ENCODE data around the gene PCNX3. TPM values are rescaled to one million over a fixed set of nuclear protein-coding genes. Genes with fewer than 3 reads are reported as not detected.

The PCNX3 gene
- polyA plus RNA-seq, 3 donors: 0.58 to 36.4 (median 1.7) TPM

DNA sequence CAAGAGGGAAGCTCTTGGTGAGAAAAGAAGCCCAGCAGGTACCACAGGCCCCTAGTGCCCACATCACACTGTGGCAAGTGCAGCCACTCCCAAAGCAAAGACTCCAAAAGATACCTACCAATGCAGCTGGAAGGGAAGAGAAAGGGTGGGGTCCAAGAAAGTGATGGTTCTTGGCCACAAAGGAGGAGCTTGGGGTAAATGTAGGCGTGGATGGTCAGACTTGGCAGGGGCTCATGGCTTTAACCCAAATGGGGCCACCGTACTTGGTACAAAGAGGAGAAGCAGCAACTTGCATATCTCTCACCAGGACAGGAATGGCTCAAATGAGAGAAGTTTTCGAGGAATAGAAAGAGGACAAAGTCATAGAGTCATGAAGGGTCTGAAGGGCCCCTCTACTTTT, 6.3 kb upstream of the PCNX3 start:
- TF ChIP-seq CTCF (IDR thresholded peaks at IDR 0.05): no peak
- Histone ChIP-seq H3K27me3 (ENCODE audit: control insufficient read depth in 2 of 2, insufficient read depth in 2 of 2, low read length in 2 of 2) (no peaks in the 10 kb centered on the region), H3K27ac (ENCODE audit: low read depth in 1 of 2, low read length in 2 of 2) (peak overlapping the region in 1 of 2 donors; percentile 96), H3K9ac (ENCODE audit: insufficient read depth, low read length, poor library complexity, severe bottlenecking) (no peak overlapping the region), H3K79me2 (ENCODE audit: insufficient read depth, low read length) (peaks cover 86% of the 10 kb centered on the region), H3K4me3 (replicated peaks in 1 of 3; ENCODE audit: low read depth in 2 of 3, low read length in 3 of 3) (peak overlapping the region in 1 of 3 experiments; percentile 96), H3K9me3 (replicated peaks in 1 of 2; ENCODE audit: control insufficient read depth in 1 of 2, insufficient read depth in 1 of 2, low read length in 2 of 2) (no peaks in the 10 kb centered on the region), H3K36me3 (replicated peaks in 1 of 2; ENCODE audit: control insufficient read depth in 1 of 2, insufficient read depth in 2 of 2, low read length in 2 of 2) (peaks cover 60 to 63% of the 10 kb centered on the region in 2 donors), H3K4me1 (ENCODE audit: control insufficient read depth in 1 of 2, insufficient read depth in 2 of 2, low read length in 2 of 2) (peaks cover 39 to 47% of the 10 kb centered on the region in 2 donors), H4K20me1 (ENCODE audit: insufficient read depth, low read length) (peaks cover 98% of the 10 kb centered on the region), H2AFZ (ENCODE audit: insufficient read depth, low read depth, low read length, poor library complexity, severe bottlenecking) (no peak overlapping the region), H3K4me2 (replicated peaks; ENCODE audit: extremely low read depth, low read length, poor library complexity, severe bottlenecking) (no peak overlapping the region)
- intact Hi-C loops (cut with micrococcal nuclease): no loop called here
- Mint-ChIP-seq H3K27me3 (ENCODE audit: low read depth in 3 of 3) (no peaks in the 10 kb centered on the region), H3K9me3 (peaks cover 0 to 2% (median 0%) of the 10 kb centered on the region in 7 donors), H3K4me3 (no peak overlapping the region), H3K36me3 (peaks cover 64 to 79% of the 10 kb centered on the region in 2 donors), H3K27ac (peak overlapping the region in 3 of 7 donors; percentile 57 to 97 (median 80)), H3K4me1 (peaks cover 40% of the 10 kb centered on the region)
- no peak for DNase-seq
- 85% methylated on average over 2 of the region's 3 CpGs for WGBS (ENCODE audit: insufficient coverage)

- Mint-ChIP-seq H3K36me3 (peaks cover 60 to 75% of the 10 kb centered on the region in 2 donors), H3K27ac (peak overlapping the region in 5 of 7 donors; percentile 88 to 99 (median 97))
Measured at GRCh38 chr11:65609665-65610064, 5.9 kb upstream of the PCNX3 start.

More at GRCh38 chr11:65609665-65610064, 5.9 kb upstream of the PCNX3 start:
- Histone ChIP-seq H3K4me3 (replicated peaks in 1 of 3; ENCODE audit: low read depth in 2 of 3, low read length in 3 of 3) (peak overlapping the region in 1 of 3 experiments; percentile 96), H3K9me3 (replicated peaks in 1 of 2; ENCODE audit: control insufficient read depth in 1 of 2, insufficient read depth in 1 of 2, low read length in 2 of 2) (no peaks in the 10 kb centered on the region), H3K27ac (ENCODE audit: low read depth in 1 of 2, low read length in 2 of 2) (peak overlapping the region in 1 of 2 donors; percentile 96), H3K27me3 (ENCODE audit: control insufficient read depth in 2 of 2, insufficient read depth in 2 of 2, low read length in 2 of 2) (no peaks in the 10 kb centered on the region), H3K4me2 (replicated peaks; ENCODE audit: extremely low read depth, low read length, poor library complexity, severe bottlenecking) (peak overlapping the region; percentile 99), H3K36me3 (replicated peaks in 1 of 2; ENCODE audit: control insufficient read depth in 1 of 2, insufficient read depth in 2 of 2, low read length in 2 of 2) (peaks cover 55 to 59% of the 10 kb centered on the region in 2 donors), H4K20me1 (ENCODE audit: insufficient read depth, low read length) (peaks cover 93% of the 10 kb centered on the region), H2AFZ (ENCODE audit: insufficient read depth, low read depth, low read length, poor library complexity, severe bottlenecking) (no peak overlapping the region), H3K9ac (ENCODE audit: insufficient read depth, low read length, poor library complexity, severe bottlenecking) (no peak overlapping the region), H3K79me2 (ENCODE audit: insufficient read depth, low read length) (peaks cover 87% of the 10 kb centered on the region), H3K4me1 (ENCODE audit: control insufficient read depth in 1 of 2, insufficient read depth in 2 of 2, low read length in 2 of 2) (peaks cover 39 to 52% of the 10 kb centered on the region in 2 donors)
- 98% methylated on average over 4 of the region's 5 CpGs for WGBS (ENCODE audit: insufficient coverage)
- no peaks in the 10 kb centered on the region for H3K27me3 Mint-ChIP-seq (ENCODE audit: low read depth in 3 of 3)
- H3K4me1 Mint-ChIP-seq: peaks cover 40% of the 10 kb centered on the region
- DNase-seq: no peak
- intact Hi-C loops (cut with micrococcal nuclease): loop anchor here (5.0 to 10.0 kb wide), 3 partner anchors 32 to 67 kb away; partner anchors contain the start of gene EHBP1L1 (in 1 of the 2)
- H3K9me3 Mint-ChIP-seq: peaks cover 0 to 2% (median 0%) of the 10 kb centered on the region in 7 donors
- no peak for TF ChIP-seq CTCF (IDR thresholded peaks at IDR 0.05)
- peak overlapping the region in 1 of 2 donors; percentile 96 for H3K4me3 Mint-ChIP-seq
